ENCODE measurements around the gene C1orf167. TPM values are rescaled to one million over a fixed set of nuclear protein-coding genes. Genes with fewer than 3 reads are reported as not detected.

C1orf167 gene
- total and polyA plus RNA-seq, 2 experiments from 2014 or later = 1.7 to 2.2 TPM

DNA sequence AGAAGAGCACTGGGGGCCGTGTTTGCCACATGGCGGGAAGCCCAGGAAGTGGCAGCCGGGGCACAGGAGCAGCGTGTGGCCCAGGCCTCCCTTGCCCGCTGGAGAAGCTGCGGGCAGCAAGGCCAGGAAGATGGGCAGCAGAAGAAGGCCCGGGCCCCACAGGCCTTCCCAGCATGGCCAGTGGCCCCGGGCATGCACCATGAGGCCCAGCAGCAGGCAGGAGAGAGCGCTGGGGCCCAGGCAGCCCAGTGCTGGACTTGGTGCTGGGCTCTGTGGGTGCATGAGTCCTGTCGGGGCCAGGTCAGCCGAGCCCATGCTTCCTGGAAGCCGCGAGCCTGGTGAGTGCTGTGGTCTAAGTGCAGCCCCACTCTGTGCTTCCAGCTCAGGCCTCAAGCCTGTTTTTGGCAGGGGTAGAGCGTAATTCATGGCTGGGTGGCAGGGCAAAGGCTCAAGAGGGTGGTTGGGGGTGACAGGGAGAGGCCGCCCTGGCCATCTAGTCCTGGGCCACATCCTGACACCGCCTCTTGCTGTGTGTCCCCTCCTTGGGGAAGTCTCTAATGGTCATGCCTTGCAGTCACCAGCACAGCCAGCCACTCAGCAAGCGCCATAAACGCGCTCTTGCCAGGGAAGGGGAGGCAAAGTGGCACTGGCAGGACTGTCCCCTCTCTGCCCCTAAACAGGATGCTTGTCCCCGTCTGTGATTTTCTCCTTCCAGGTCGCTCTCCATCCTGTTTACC lies 22.4 kb downstream of the C1orf167 start (continued):
- no peak for TF ChIP-seq ZNF331 (CRISPR knock-in tag; IDR thresholded peaks at IDR 0.05; ENCODE audit: low read depth)

DNA sequence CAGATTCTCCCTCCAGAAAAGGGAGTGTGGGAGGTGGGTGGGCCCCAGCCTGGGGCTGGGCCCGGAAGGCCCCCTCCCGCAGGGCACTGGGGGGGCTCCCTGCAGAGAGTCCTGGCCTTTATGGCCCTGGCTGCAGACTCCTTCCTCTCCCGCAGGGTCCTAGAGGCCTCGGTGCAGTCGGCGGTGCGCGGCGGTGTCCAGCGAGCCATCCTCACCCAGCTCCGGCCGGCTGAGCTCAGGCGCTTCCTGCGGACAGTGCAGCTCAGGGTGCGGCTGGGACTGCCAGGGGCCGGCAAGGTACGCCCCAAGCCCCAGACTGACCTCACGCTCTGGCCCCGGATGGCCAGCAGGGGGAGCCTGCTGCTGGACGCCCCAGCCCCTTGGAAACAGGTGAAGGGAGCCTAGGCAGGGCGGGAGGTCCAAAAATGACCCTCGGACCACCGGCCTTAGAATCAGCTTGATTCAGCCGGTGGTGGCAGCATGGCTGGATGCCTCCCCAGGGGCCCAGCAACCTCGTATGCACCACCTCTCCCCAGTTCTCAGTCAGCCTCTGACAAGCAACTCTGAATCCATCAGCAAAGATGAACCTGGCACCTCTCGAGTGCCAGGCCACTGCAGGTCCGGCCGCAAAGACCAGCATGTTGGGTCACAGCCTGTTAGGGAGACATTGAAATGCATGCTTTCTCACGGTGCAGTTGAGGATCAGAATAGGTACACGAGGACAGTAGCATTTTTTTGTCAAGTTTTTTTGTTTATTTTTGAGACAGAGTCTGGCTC lies 23.2 kb downstream of the C1orf167 start:
- no peaks in the 10 kb centered on the region for H3K79me2 ChIP-seq (replicated peaks; ENCODE audit: insufficient read depth)
- peaks cover 38% of the 10 kb centered on the region for H3K4me1 ChIP-seq (ENCODE audit: insufficient read depth)
- H3K27ac ChIP-seq (ENCODE audit: low read depth) = peak overlapping the region; percentile 78; the same call in 1 of the 2 replicates
- no peaks in the 10 kb centered on the region for H3K36me3 ChIP-seq (ENCODE audit: insufficient read depth)
- Mint-ChIP-seq H3K9me3 (no peaks in the 10 kb centered on the region), H3K36me3 (ENCODE audit: low read depth) (no peaks in the 10 kb centered on the region), H3K4me3 (no peak overlapping the region; the same call in 2 of the 3 replicates), H3K27me3 (ENCODE audit: insufficient read depth, low read depth, poor library complexity) (peaks cover 2% of the 10 kb centered on the region), H3K4me1 (peaks cover 37% of the 10 kb centered on the region), H3K27ac (no peak overlapping the region)
- no peaks in the 10 kb centered on the region for H3K27me3 ChIP-seq (ENCODE audit: insufficient read depth)
- H4K20me1 ChIP-seq (replicated peaks; ENCODE audit: insufficient read depth) = no peaks in the 10 kb centered on the region
- H2AFZ ChIP-seq = peak overlapping the region; percentile 88
- H3F3A ChIP-seq (replicated peaks; ENCODE audit: low read depth) = peaks cover 22% of the 10 kb centered on the region
- H3K4me2 ChIP-seq = peak overlapping the region; percentile 72
- H3K4me3 ChIP-seq = peak overlapping the region; percentile 46
- ATAC-seq = peak; percentile 90
- peak; percentile 94 for DNase-seq (ENCODE audit: low spot score)
- TF ChIP-seq CREB1 (CRISPR knock-in tag; IDR thresholded peaks at IDR 0.05; ENCODE audit: low read depth) (no peak), ZNF114 (CRISPR knock-in tag; IDR thresholded peaks at IDR 0.05) (no peak), EZH2phosphoT487 (IDR thresholded peaks at IDR 0.05; ENCODE audit: unreplicated experiment) (no peak), NANOG (IDR thresholded peaks at IDR 0.05; ENCODE audit: borderline replicate concordance) (no peak), POLR2AphosphoS5 (IDR thresholded peaks at IDR 0.05; ENCODE audit: low read depth) (no peak)
- TF ChIP-seq, protein P1, sequence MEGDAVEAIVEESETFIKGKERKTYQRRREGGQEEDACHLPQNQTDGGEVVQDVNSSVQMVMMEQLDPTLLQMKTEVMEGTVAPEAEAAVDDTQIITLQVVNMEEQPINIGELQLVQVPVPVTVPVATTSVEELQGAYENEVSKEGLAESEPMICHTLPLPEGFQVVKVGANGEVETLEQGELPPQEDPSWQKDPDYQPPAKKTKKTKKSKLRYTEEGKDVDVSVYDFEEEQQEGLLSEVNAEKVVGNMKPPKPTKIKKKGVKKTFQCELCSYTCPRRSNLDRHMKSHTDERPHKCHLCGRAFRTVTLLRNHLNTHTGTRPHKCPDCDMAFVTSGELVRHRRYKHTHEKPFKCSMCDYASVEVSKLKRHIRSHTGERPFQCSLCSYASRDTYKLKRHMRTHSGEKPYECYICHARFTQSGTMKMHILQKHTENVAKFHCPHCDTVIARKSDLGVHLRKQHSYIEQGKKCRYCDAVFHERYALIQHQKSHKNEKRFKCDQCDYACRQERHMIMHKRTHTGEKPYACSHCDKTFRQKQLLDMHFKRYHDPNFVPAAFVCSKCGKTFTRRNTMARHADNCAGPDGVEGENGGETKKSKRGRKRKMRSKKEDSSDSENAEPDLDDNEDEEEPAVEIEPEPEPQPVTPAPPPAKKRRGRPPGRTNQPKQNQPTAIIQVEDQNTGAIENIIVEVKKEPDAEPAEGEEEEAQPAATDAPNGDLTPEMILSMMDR (conservative IDR thresholded peaks at IDR 0.05; ENCODE audit: low read depth in 2 of 2) = peak; percentile 80 to 95
- TF ChIP-seq, protein P2, sequence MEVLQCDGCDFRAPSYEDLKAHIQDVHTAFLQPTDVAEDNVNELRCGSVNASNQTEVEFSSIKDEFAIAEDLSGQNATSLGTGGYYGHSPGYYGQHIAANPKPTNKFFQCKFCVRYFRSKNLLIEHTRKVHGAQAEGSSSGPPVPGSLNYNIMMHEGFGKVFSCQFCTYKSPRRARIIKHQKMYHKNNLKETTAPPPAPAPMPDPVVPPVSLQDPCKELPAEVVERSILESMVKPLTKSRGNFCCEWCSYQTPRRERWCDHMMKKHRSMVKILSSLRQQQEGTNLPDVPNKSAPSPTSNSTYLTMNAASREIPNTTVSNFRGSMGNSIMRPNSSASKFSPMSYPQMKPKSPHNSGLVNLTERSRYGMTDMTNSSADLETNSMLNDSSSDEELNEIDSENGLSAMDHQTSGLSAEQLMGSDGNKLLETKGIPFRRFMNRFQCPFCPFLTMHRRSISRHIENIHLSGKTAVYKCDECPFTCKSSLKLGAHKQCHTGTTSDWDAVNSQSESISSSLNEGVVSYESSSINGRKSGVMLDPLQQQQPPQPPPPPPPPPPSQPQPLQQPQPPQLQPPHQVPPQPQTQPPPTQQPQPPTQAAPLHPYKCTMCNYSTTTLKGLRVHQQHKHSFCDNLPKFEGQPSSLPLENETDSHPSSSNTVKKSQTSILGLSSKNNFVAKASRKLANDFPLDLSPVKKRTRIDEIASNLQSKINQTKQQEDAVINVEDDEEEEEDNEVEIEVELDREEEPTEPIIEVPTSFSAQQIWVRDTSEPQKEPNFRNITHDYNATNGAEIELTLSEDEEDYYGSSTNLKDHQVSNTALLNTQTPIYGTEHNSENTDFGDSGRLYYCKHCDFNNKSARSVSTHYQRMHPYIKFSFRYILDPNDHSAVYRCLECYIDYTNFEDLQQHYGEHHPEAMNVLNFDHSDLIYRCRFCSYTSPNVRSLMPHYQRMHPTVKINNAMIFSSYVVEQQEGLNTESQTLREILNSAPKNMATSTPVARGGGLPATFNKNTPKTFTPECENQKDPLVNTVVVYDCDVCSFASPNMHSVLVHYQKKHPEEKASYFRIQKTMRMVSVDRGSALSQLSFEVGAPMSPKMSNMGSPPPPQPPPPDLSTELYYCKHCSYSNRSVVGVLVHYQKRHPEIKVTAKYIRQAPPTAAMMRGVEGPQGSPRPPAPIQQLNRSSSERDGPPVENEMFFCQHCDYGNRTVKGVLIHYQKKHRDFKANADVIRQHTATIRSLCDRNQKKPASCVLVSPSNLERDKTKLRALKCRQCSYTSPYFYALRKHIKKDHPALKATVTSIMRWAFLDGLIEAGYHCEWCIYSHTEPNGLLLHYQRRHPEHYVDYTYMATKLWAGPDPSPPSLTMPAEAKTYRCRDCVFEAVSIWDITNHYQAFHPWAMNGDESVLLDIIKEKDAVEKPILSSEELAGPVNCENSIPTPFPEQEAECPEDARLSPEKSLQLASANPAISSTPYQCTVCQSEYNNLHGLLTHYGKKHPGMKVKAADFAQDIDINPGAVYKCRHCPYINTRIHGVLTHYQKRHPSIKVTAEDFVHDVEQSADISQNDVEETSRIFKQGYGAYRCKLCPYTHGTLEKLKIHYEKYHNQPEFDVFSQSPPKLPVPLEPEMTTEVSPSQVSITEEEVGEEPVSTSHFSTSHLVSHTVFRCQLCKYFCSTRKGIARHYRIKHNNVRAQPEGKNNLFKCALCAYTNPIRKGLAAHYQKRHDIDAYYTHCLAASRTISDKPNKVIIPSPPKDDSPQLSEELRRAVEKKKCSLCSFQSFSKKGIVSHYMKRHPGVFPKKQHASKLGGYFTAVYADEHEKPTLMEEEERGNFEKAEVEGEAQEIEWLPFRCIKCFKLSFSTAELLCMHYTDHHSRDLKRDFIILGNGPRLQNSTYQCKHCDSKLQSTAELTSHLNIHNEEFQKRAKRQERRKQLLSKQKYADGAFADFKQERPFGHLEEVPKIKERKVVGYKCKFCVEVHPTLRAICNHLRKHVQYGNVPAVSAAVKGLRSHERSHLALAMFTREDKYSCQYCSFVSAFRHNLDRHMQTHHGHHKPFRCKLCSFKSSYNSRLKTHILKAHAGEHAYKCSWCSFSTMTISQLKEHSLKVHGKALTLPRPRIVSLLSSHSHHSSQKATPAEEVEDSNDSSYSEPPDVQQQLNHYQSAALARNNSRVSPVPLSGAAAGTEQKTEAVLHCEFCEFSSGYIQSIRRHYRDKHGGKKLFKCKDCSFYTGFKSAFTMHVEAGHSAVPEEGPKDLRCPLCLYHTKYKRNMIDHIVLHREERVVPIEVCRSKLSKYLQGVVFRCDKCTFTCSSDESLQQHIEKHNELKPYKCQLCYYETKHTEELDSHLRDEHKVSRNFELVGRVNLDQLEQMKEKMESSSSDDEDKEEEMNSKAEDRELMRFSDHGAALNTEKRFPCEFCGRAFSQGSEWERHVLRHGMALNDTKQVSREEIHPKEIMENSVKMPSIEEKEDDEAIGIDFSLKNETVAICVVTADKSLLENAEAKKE (CRISPR knock-in tag; IDR thresholded peaks at IDR 0.05) = no peak
- H3K9me2 ChIP-seq (ENCODE audit: insufficient read depth) = no peaks in the 10 kb centered on the region
